GM12874 (cell line): ENCODE results near the gene CTNND2.

Source experiments
- TF ChIP-seq, protein P1 (sequence below): IDR thresholded peaks from 2 replicates; pipeline ENCODE4 v1.5.1; 2011; ENCODE audit warnings: low read depth, mild to moderate bottlenecking, control low read depth, low read length, moderate library complexity; ENCODE audit not compliant: insufficient read depth

CTNND2 gene

DNA sequence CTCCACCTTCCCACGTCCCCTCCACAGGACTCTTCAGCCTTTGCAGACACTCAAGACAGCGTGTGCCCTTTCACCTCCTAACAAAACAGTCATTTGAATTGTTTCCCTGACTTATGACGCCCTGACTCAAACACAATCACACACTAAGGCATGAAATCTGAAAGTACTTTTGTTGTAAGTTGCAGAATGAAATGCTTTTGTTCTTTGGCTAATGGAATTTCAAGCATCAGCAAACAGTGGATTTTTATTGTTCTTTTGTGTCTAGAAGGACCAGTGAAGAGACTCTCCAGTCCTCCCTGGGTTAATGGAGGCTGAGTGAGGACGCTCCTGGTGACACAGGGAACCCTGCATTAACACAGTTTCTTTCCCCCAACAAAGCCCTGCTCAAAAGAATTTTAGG lies 380.1 kb downstream of the CTNND2 start:
- TF ChIP-seq, protein P1, sequence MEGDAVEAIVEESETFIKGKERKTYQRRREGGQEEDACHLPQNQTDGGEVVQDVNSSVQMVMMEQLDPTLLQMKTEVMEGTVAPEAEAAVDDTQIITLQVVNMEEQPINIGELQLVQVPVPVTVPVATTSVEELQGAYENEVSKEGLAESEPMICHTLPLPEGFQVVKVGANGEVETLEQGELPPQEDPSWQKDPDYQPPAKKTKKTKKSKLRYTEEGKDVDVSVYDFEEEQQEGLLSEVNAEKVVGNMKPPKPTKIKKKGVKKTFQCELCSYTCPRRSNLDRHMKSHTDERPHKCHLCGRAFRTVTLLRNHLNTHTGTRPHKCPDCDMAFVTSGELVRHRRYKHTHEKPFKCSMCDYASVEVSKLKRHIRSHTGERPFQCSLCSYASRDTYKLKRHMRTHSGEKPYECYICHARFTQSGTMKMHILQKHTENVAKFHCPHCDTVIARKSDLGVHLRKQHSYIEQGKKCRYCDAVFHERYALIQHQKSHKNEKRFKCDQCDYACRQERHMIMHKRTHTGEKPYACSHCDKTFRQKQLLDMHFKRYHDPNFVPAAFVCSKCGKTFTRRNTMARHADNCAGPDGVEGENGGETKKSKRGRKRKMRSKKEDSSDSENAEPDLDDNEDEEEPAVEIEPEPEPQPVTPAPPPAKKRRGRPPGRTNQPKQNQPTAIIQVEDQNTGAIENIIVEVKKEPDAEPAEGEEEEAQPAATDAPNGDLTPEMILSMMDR, result no peak

DNA sequence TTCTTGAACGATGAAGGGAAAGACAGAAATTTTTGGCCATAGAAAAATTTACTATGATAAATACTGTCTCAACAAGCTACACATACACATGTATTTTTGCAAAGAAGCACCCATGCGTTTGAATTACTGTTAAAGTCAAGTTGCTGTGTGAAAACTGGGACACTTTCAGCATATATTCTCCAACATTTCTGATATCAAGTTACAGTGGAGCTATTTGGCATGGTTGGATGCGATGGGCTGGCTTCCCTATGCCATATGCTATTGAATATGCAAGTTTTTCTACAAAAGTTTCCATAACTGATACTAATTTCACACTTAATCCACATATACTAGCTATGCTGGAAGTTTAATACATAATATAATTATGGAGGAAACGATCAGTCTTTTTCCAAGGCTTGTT lies 381.4 kb downstream of the CTNND2 start:
- TF ChIP-seq, protein P1, result no peak

DNA sequence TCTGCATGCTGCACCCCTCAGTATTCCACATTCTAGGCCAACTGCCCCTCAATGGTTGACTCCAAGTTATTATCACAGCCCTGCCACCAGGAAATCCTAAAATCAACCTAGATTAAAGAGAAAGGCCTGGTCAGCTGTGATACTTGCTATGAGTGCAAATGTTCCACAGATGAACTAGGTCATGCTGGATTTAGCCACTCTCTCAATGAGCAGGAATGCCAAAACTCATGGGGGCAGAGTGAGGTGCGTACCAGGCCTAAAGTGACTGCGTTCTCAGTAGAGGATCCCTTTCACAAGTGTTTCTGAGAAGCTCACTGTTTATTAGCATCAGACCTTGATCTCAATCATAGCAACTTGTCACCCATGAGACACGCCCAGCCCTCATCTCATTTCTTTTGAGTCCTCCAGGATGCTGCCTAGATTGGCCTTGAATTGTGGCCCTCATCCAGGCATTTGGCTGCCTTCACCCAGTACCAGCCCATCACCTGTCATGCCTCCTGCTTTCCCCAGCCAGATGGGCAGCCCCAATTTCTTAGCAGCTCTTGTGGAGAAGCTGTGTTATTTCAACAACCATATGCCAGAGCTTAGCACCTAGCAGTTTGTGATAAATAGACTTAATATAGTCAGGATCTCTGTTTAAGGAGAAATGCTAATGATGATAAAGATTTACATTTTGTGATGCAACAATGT lies 383.9 kb downstream of the CTNND2 start:
- TF ChIP-seq, protein P1, result no peak

GRCh38 chr5:11519236-11519635 lies 385.0 kb downstream of the CTNND2 start:
- TF ChIP-seq, protein P1, result no peak

DNA sequence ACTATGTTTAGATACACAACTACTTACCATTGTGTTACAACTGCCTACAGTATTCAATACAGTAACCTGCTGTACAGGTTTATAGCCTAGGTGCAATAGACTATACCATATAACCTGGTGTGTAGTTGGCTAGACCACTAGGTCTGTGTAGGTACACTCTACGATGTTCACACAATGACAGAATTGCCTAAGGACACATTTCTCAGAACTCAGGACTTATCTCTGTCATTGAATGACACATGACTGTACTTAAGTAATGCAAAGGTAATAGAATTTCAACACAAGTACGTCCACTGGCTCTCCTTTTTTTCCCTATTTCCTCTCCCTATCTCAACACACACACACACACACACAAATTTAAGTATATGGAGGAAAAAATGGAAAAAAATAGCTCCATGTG lies 385.6 kb downstream of the CTNND2 start:
- TF ChIP-seq, protein P1, result no peak

- TF ChIP-seq, protein P1, result no peak
These were observed 389.4 kb downstream of the CTNND2 start for GRCh38 chr5:11514705-11515432.

- TF ChIP-seq, protein P1, result no peak
These were observed 392.4 kb downstream of the CTNND2 start for GRCh38 chr5:11511878-11512277.
